H1 (cell line): Measurements from ENCODE around the gene MMUT. TPM values are rescaled to one million over a fixed set of nuclear protein-coding genes. Genes with fewer than 3 reads are reported as not detected.

Experiments
- RAD21 ChIP-seq, 2 experiments: IDR thresholded peaks in 1 of 2; conservative IDR thresholded peaks in 1 of 2; 2 replicates each; pipeline ENCODE4 v1.6.1; 2011; ENCODE audit warnings: low read depth in 2 of 2, low read length in 2 of 2, improper control_type of control experiment in 1 of 2, inconsistent platforms in 1 of 2, mild to moderate bottlenecking in 1 of 2, moderate library complexity in 1 of 2
- RFX5 ChIP-seq: IDR thresholded peaks from 2 replicates; pipeline ENCODE4 v1.6.1; 2011; ENCODE audit warnings: low read depth, low read length, improper control_type of control experiment, borderline replicate concordance
- SIN3A ChIP-seq, 2 experiments: IDR thresholded peaks in 1 of 2; conservative IDR thresholded peaks in 1 of 2; 2 replicates each; pipeline ENCODE4 v1.6.1; 2011 to 2012; ENCODE audit warnings: low read length in 2 of 2, improper control_type of control experiment in 1 of 2, low read depth in 1 of 2, mild to moderate bottlenecking in 1 of 2
- polyA plus RNA-seq, 7 experiments: library from polyadenylated mRNA; depleted of rRNA in 3 of 7; stranded (reverse) in 5 of 7; unstranded in 2 of 7; fragments of >200 nt in 5 of 7; fragments of 200-250 nt in 2 of 7; gene quantifications; 1 replicate in 5 of 7; 2 replicates in 1 of 7; 4 replicates in 1 of 7; pipeline versions ENCODE4 v1.2.1 to v1.2.3, GENCODE V29; 2011 to 2013; ENCODE audit warnings: missing spikeins in 2 of 7, mixed read lengths in 2 of 7
- total RNA-seq: library from RNA; stranded (reverse); fragmentation: NEBNext Ultra II Directional; extraction: Animal tissue kit (Norgen Biotek cat#: 25700); gene quantifications from 2 replicates; pipeline ENCODE4 v1.2.1, GENCODE V29; 2021

MMUT gene
- total and polyA plus RNA-seq, 2 of the 8 experiments (the other 6 are each of a cell fraction or from before 2014, with no cell fraction given), result 5.2 to 13.0 TPM

DNA sequence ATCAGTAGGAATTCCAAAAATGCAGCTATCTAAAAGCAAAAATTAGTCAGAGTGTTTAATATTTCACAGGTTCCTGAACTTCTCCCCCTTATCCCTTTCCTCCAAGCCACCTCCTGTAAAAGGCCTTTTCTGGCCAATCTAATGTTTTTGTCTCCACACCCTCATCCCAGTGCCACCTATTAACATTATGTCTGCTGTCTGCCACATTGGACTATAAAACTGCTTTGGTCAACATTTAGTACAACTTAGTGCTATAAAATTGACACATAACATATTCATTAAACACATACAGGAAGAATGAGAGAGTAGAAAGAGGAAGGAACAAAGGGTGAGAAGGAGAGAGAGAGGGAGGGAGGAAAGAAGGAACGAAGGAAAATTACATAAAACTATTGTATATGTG lies 47.7 kb downstream of the MMUT start (continued):
- TF ChIP-seq RAD21 (IDR thresholded peaks at IDR 0.05 in 1 of 2, conservative IDR thresholded peaks at IDR 0.05 in 1 of 2; ENCODE audit: low read depth in 2 of 2, low read length in 2 of 2) (no peak), RFX5 (no peak), SIN3A (conservative IDR thresholded peaks at IDR 0.05 in 1 of 2, IDR thresholded peaks at IDR 0.05 in 1 of 2; ENCODE audit: low read depth in 1 of 2, low read length in 2 of 2) (no peak)
